GM13977 (cell line): ENCODE measurements around the gene FARS2.
A peak's percentile ranks its signal among the peaks of the same experiment; 100 is the strongest.

ENCODE experiments used
- DNase-seq: peaks from one replicate; pipeline ENCODE4 v3.0.0; 2012; ENCODE audit warnings: low spot score
- in situ Hi-C: fragments of 300-500 bp; cut with MboI; formaldehyde crosslinking; loops from one replicate; pipeline ENCODE4 v1.12.0; 2022; ENCODE audit warnings: low sequenced_read_pairs, low pct_unique_long_range_greater_than_20kb, mixed read lengths, inconsistent platforms; ENCODE audit not compliant: unreplicated experiment
- TF ChIP-seq, protein P1 (sequence below): IDR thresholded peaks from 2 replicates; pipeline ENCODE4 v1.5.1; 2012; ENCODE audit warnings: mild to moderate bottlenecking, control low read depth; ENCODE audit not compliant: insufficient read depth; ENCODE audit errors: extremely low read depth, missing control alignments

The FARS2 gene

GRCh38 chr6:5718231-5718947 lies 457.1 kb downstream of the FARS2 start:
- in situ Hi-C loops, result no loop called here
- DNase-seq, result no peak
- TF ChIP-seq, protein P1, sequence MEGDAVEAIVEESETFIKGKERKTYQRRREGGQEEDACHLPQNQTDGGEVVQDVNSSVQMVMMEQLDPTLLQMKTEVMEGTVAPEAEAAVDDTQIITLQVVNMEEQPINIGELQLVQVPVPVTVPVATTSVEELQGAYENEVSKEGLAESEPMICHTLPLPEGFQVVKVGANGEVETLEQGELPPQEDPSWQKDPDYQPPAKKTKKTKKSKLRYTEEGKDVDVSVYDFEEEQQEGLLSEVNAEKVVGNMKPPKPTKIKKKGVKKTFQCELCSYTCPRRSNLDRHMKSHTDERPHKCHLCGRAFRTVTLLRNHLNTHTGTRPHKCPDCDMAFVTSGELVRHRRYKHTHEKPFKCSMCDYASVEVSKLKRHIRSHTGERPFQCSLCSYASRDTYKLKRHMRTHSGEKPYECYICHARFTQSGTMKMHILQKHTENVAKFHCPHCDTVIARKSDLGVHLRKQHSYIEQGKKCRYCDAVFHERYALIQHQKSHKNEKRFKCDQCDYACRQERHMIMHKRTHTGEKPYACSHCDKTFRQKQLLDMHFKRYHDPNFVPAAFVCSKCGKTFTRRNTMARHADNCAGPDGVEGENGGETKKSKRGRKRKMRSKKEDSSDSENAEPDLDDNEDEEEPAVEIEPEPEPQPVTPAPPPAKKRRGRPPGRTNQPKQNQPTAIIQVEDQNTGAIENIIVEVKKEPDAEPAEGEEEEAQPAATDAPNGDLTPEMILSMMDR, result no peak

DNA sequence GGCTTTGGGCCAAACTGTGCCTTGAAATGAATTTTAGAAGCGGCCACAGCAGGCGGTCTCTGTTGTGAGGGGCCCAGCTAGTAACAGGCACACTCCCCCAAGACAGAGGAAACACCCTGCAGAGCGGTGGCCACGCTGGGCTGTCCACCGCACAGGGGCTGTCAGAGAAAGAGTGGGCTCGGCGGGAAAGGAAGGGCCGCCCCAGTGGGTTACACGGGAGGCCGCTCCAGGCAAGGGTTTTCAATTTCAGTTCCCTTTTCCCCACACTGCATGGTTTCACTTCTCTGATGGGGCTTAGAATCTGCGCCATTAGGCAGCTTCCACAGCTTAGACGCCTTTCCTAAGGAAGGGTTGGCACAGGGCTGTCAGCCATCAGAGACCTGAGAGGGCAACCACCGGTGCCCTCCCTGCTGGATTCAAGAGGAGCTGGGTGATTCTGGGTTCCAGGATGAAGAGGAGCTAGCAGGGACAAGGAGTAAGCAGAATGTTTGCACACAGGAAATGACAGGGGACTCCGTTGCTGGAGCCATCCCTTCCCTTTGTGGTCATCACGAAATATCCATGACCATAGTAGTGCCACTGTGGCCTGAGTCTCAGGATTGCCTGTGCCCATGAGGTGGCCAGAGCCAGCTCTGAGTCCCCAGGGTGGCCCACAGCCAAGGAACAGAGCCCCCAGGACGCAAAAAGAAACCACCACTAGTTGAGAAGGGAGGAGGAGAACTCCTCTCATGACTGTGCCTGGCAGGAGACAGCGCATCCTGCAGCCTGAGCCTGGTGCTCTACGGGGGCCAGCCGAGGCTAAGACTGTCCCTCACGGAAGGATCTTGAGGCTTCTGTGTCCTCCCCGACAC lies 462.8 kb downstream of the FARS2 start:
- TF ChIP-seq, protein P1, result no peak
- in situ Hi-C loops, result no loop called here
- peak; percentile 74 for DNase-seq

DNA sequence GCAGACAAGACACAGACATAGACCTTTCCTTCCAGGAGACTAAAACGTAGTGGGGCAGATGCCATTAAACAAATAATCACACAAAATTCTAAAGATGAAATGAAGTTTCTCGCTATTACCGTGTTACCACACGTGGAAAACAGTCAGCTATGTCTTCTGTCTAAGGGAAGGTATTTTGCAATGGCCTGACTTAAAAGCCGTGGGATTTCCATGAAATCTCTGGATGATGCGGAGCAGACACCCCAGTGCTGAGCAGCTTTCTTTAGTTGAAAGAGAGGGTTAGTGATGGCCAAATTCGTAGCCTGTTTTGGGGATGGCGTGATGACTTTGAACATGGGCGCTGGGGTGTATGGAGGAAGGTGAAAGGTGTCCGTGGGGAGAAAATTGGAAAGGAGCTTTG lies 463.6 kb downstream of the FARS2 start:
- no peak for DNase-seq
- in situ Hi-C loops, result no loop called here
- TF ChIP-seq, protein P1, result no peak

DNA sequence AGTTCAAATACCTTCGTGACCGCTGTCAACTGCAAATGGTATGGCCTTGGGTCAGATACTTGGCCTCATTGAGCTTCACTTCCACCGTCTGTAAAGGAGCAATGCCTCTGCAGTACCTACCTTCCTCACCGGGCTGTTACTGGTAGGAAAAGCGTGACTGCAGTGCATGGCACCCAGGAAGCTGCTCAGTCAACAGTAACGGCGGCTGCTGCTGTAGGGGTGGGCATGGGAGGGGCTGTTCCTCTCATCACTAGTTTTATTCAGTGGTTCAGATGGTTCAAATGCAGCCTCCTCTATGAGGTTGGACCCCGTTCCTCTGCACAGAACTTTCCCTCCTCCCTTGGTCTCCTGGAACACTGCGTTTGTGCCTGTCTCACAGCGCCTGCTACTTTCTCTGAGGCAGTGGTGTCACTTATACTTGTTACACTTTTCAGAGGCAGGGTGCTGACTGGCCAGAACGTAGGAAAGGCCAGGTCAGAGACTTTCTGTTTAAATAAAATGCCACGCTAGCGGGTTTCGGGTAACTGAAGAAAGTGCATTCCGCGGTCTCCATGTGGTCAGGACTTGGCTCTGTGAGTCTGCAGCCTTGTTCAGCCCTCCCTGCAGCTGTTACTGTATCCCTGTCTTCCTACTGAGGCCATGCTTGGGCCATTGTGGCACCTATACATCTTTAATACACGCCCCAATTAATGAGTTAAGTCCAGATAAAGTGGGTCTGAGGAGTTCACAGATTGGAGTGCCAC lies 465.8 kb downstream of the FARS2 start:
- DNase-seq, result no peak
- TF ChIP-seq, protein P1, result no peak
- in situ Hi-C loops, result no loop called here

GRCh38 chr6:5728351-5729079 lies 467.2 kb downstream of the FARS2 start:
- in situ Hi-C loops, result no loop called here
- DNase-seq, result peak; percentile 28
- TF ChIP-seq, protein P1, result no peak

- TF ChIP-seq, protein P1, result no peak
- in situ Hi-C loops, result no loop called here
- no peak for DNase-seq
Observed at GRCh38 chr6:5729080-5729434, 467.7 kb downstream of the FARS2 start.
